Adrenal gland (tissue), 12 donors: Measurements from ENCODE around the gene CCT2. TPM values are rescaled to one million over a fixed set of nuclear protein-coding genes. Genes with fewer than 3 reads are reported as not detected.

Experiments
- DNase-seq, 7 donors: peaks; one replicate each; pipeline ENCODE4 v3.0.0-alpha.2; 2019 to 2020
- H3K27ac ChIP-seq, 5 donors: fragments of 200-600 bp; sonication (generic) in 4 of 5; 1 replicate in 3 of 5; 2 replicates in 2 of 5; pipeline versions ENCODE4 v1.5.1 to v1.8.0; 2016 to 2020; ENCODE audit warnings: mild to moderate bottlenecking in 1 of 5
- H3K27me3 ChIP-seq: fragments of 200-600 bp; 2 replicates; pipeline ENCODE4 v1.8.0; 2021
- H3K36me3 ChIP-seq, 2 donors: fragments of 200-600 bp; replicated peaks in 1 of 2; 1 replicate in 1 of 2; 2 replicates in 1 of 2; pipeline versions ENCODE4 v1.5.1 to v1.8.0; 2018 to 2022
- H3K4me1 ChIP-seq, 2 donors: fragments of 200-600 bp; replicated peaks in 1 of 2; 1 replicate in 1 of 2; 2 replicates in 1 of 2; pipeline versions ENCODE4 v1.5.1 to v1.8.0; 2018 to 2021
- H3K4me3 ChIP-seq, 4 donors: fragments of 200-600 bp; sonication (generic) in 3 of 4; one replicate each; pipeline ENCODE4 v1.5.1; 2016 to 2018
- H3K9me3 ChIP-seq, 3 donors: fragments of 200-600 bp; sonication (generic) in 1 of 3; replicated peaks in 1 of 3; 1 replicate in 2 of 3; 2 replicates in 1 of 3; pipeline versions ENCODE4 v1.5.1 to v1.8.0; 2016 to 2021
- CTCF ChIP-seq, 6 experiments: fragments of 450-650 bp in 4 of 6; fragments of 200-600 bp in 2 of 6; sonication (generic) in 1 of 6; IDR thresholded peaks; 1 replicate in 5 of 6; 2 replicates in 1 of 6; pipeline versions ENCODE4 v1.5.1 to v1.8.0; 2016 to 2021; ENCODE audit warnings: antibody characterized with exemption in 6 of 6, mild to moderate bottlenecking in 2 of 6, moderate library complexity in 1 of 6
- POLR2A ChIP-seq, 2 donors: fragments of 450-650 bp; IDR thresholded peaks; one replicate each; pipeline ENCODE4 v1.6.1; 2017; ENCODE audit warnings: antibody characterized with exemption in 2 of 2, mild to moderate bottlenecking in 2 of 2, moderate library complexity in 1 of 2
- WGBS, 4 donors: extraction: QIAGEN DNeasy Blood & Tissue Kit in 2 of 4; methylation state at CpG; one replicate each; pipeline versions ENCODE4 v1.1.5 to v1.1.7; 2013 to 2017; 5-methylcytosine and 5-hydroxymethylcytosine counted together
- intact Hi-C, 2 donors: fragments of 100-400 bp; cut with DNase I; formaldehyde crosslinking; loops; one replicate each; pipeline versions ENCODE4 v1.14.1 to v1.15.0; 2022 to 2023
- polyA plus RNA-seq, 3 donors: library from polyadenylated mRNA; stranded (reverse); fragments of 200-250 nt in 2 of 3; fragments of 350-450 nt in 1 of 3; fragmentation: Illumina TruSeq in 1 of 3; extraction: RNeasy Lipid Tissue Mini Kit (QIAGEN cat#74804) in 1 of 3; gene quantifications; one replicate each; pipeline ENCODE4 v1.2.3, GENCODE V29; 2013 to 2014
- total RNA-seq, 9 donors: library from RNA; depleted of rRNA in 4 of 9; stranded (reverse); fragments of >200 nt in 4 of 9; fragments of 120-200 nt in 1 of 9; fragmentation: NEBNext Ultra II Directional in 1 of 9; extraction: Animal tissue kit (Norgen Biotek cat#: 25700) in 1 of 9; gene quantifications; one replicate each; pipeline versions ENCODE4 v1.1.0 to v1.2.4, GENCODE V29; 2013 to 2023
- donor health status: healthy with polysubstance abuse.
- donor health status: Bipolar disorder and iron deficiency.
- donor health status: DM: yes; HTN: yes; CAD: no.
- donor health status: DM: no; HTN: no; CAD: no.
- donor health status: DM: no; HTN: no; CAD: no.
- donor health status: DM: yes; HTN: yes; CAD: no.

The CCT2 gene
- total and polyA plus RNA-seq, 12 donors, result 83.5 to 290 (median 119) TPM

GRCh38 chr12:69583203-69583602 lies 2.1 kb upstream of the CCT2 start:
- H3K27me3 ChIP-seq, result no peaks in the 10 kb centered on the region
- peaks cover 0 to 9% of the 10 kb centered on the region in 2 donors for H3K4me1 ChIP-seq
- intact Hi-C loops, result no loop called here
- H3K9me3 ChIP-seq, result no peaks in the 10 kb centered on the region
- no peak for DNase-seq
- H3K27ac ChIP-seq, result no peak overlapping the region
- H3K36me3 ChIP-seq, result peaks cover 0 to 17% of the 10 kb centered on the region in 2 donors
- H3K4me3 ChIP-seq, result no peak overlapping the region
- no peak for TF ChIP-seq CTCF (IDR thresholded peaks at IDR 0.05)
- TF ChIP-seq POLR2A (IDR thresholded peaks at IDR 0.05), result no peak

GRCh38 chr12:69588527-69588926 lies 3.3 kb downstream of the CCT2 start:
- DNase-seq, result no peak
- H3K27ac ChIP-seq, result no peak overlapping the region
- WGBS, 4 donors, result 90 to 94% (median 91%) methylated on average over 4 of the region's 4 CpGs
- H3K36me3 ChIP-seq, result peaks cover 0 to 70% of the 10 kb centered on the region in 2 donors
- H3K9me3 ChIP-seq, result no peaks in the 10 kb centered on the region
- H3K4me3 ChIP-seq, result no peak overlapping the region
- H3K4me1 ChIP-seq, result peaks cover 0 to 9% of the 10 kb centered on the region in 2 donors
- intact Hi-C loops, result no loop called here
- TF ChIP-seq POLR2A (IDR thresholded peaks at IDR 0.05) (no peak), CTCF (IDR thresholded peaks at IDR 0.05) (no peak)
- no peaks in the 10 kb centered on the region for H3K27me3 ChIP-seq

- Histone ChIP-seq H3K36me3 (peaks cover 0 to 76% of the 10 kb centered on the region in 2 donors), H3K4me3 (no peak overlapping the region), H3K9me3 (no peaks in the 10 kb centered on the region), H3K27me3 (no peaks in the 10 kb centered on the region), H3K4me1 (peaks cover 0 to 9% of the 10 kb centered on the region in 2 donors), H3K27ac (no peak overlapping the region)
- intact Hi-C loops, result no loop called here
- 90 to 94% (median 92%) methylated on average over 2 of the region's 2 CpGs for WGBS, 4 donors
- TF ChIP-seq CTCF (IDR thresholded peaks at IDR 0.05) (no peak), POLR2A (IDR thresholded peaks at IDR 0.05) (no peak)
- DNase-seq, result no peak
Measured at GRCh38 chr12:69589082-69589481, 3.8 kb downstream of the CCT2 start.

- TF ChIP-seq CTCF (IDR thresholded peaks at IDR 0.05), result no peak
- TF ChIP-seq POLR2A (IDR thresholded peaks at IDR 0.05), result no peak
- peaks cover 0 to 95% of the 10 kb centered on the region in 2 donors for H3K36me3 ChIP-seq
- intact Hi-C loops, result no loop called here
- no peak overlapping the region for H3K4me3 ChIP-seq
- DNase-seq, result no peak
- 96 to 100% (median 99%) methylated on average over 2 of the region's 2 CpGs for WGBS, 4 donors
- no peak overlapping the region for H3K27ac ChIP-seq
- no peaks in the 10 kb centered on the region for H3K9me3 ChIP-seq
- H3K4me1 ChIP-seq, result no peaks in the 10 kb centered on the region
- H3K27me3 ChIP-seq, result no peaks in the 10 kb centered on the region
Measured at GRCh38 chr12:69595689-69596088, 10.4 kb downstream of the CCT2 start.
